ENCODE results near the gene ARNT2.

- no peak for TF ChIP-seq CTCF (IDR thresholded peaks at IDR 0.05)
- no peak for TF ChIP-seq EP300 (IDR thresholded peaks at IDR 0.05)
- TF ChIP-seq POLR2A (IDR thresholded peaks at IDR 0.05): no peak
Observed at GRCh38 chr15:80590761-80591355, 186.7 kb downstream of the ARNT2 start.
